T-cell (primary cell): ENCODE measurements around the gene TBC1D14. TPM values are rescaled to one million over a fixed set of nuclear protein-coding genes. Genes with fewer than 3 reads are reported as not detected.

Experiments
- ATAC-seq, 4 experiments: fragments of 200-7000 bp in 3 of 4; fragments of 150-1000 bp in 1 of 4; cut with Tn5 transposase; replicated peaks in 1 of 4; 1 replicate in 3 of 4; 2 replicates in 1 of 4; pipeline ENCODE4 v1.10.0; 2021; ENCODE audit warnings: moderate library complexity in 3 of 4, mild to moderate bottlenecking in 2 of 4, moderate number of reproducible peaks in 1 of 4
- CTCF ChIA-PET, 2 donors: fragments of 300-600 bp; sonication (Branson Sonifier 250); formaldehyde crosslinking; loops; one replicate each; lab custom pipeline; 2022; ENCODE audit warnings: antibody characterized with exemption in 2 of 2; lab: Charles Lee
- POLR2A ChIA-PET, 2 donors: fragments of 300-600 bp; sonication (Branson Sonifier 250); formaldehyde crosslinking; loops; one replicate each; lab custom pipeline; 2022; ENCODE audit warnings: antibody characterized with exemption in 2 of 2; lab: Charles Lee
- DNase-seq, 35 experiments: peaks; one replicate each; pipeline versions ENCODE4 v3.0.0 to v3.0.0-alpha.2; 2013 to 2023
- H3K27ac ChIP-seq: one replicate; pipeline ENCODE4 v1.5.1; 2013; ENCODE audit warnings: low read length
- H3K27me3 ChIP-seq, 2 experiments: replicated peaks in 1 of 2; 1 replicate in 1 of 2; 2 replicates in 1 of 2; pipeline versions ENCODE4 v1.6.1 to v1.7.0; 2013; ENCODE audit warnings: low read length in 1 of 2, mixed read lengths in 1 of 2; ENCODE audit not compliant: control insufficient read depth in 2 of 2, insufficient read depth in 2 of 2; ENCODE audit errors: extremely low read depth in 1 of 2
- H3K36me3 ChIP-seq, 2 donors: 1 replicate in 1 of 2; 2 replicates in 1 of 2; pipeline versions ENCODE4 v1.6.1 to v1.7.0; 2013; ENCODE audit warnings: low read length in 1 of 2; ENCODE audit not compliant: control insufficient read depth in 2 of 2, insufficient read depth in 1 of 2; ENCODE audit errors: extremely low read depth in 1 of 2
- H3K4me1 ChIP-seq, 2 experiments: 1 replicate in 1 of 2; 2 replicates in 1 of 2; pipeline versions ENCODE4 v1.6.1 to v1.7.0; 2013; ENCODE audit warnings: low read length in 2 of 2, mixed read lengths in 1 of 2; ENCODE audit not compliant: insufficient read depth in 2 of 2, control insufficient read depth in 1 of 2; ENCODE audit errors: extremely low read depth in 1 of 2
- H3K4me3 ChIP-seq, 2 donors: 1 replicate in 1 of 2; 2 replicates in 1 of 2; pipeline versions ENCODE4 v1.5.1 to v1.7.0; 2013; ENCODE audit warnings: mild to moderate bottlenecking in 2 of 2, low read length in 1 of 2, moderate library complexity in 1 of 2; ENCODE audit not compliant: control insufficient read depth in 1 of 2; ENCODE audit errors: extremely low read depth in 1 of 2
- H3K9me3 ChIP-seq: 2 replicates; pipeline ENCODE4 v1.7.0; 2013
- H3K27ac Mint-ChIP-seq, 2 donors: one replicate each; pipeline ENCODE4 v1.8.0; 2020 to 2021; ENCODE audit warnings: mild to moderate bottlenecking in 2 of 2, mixed read lengths in 2 of 2
- H3K27me3 Mint-ChIP-seq, 2 donors: one replicate each; pipeline ENCODE4 v1.8.0; 2021 to 2022; ENCODE audit warnings: mixed read lengths in 2 of 2
- H3K36me3 Mint-ChIP-seq: one replicate; pipeline ENCODE4 v1.8.0; 2021; ENCODE audit warnings: mixed read lengths
- H3K4me1 Mint-ChIP-seq, 3 donors: one replicate each; pipeline ENCODE4 v1.8.0; 2020 to 2022; ENCODE audit warnings: mixed read lengths in 3 of 3, mild to moderate bottlenecking in 1 of 3
- H3K4me3 Mint-ChIP-seq, 3 donors: one replicate each; pipeline ENCODE4 v1.8.0; 2020 to 2022; ENCODE audit warnings: mild to moderate bottlenecking in 3 of 3, mixed read lengths in 3 of 3, moderate library complexity in 3 of 3
- H3K9me3 Mint-ChIP-seq, 3 donors: one replicate each; pipeline ENCODE4 v1.8.0; 2020 to 2022; ENCODE audit warnings: mixed read lengths in 3 of 3
- WGBS: methylation state at CpG from one replicate; pipeline ENCODE4 v1.1.5; 2013; ENCODE audit warnings: missing lambda C conversion rate; ENCODE audit not compliant: insufficient coverage; 5-methylcytosine and 5-hydroxymethylcytosine counted together
- total RNA-seq, 35 experiments: library from RNA in 6 of 35; stranded (reverse) in 6 of 35; fragments of 120-200 nt in 1 of 35; gene quantifications; one replicate each; pipeline versions ENCODE4 v1.2.1 to v1.2.4 and lab custom pipeline; 2013 to 2026

Gene TBC1D14
- total RNA-seq, 5 donors from 2014 or later (not counting 1 experiment from before 2014, with no cell fraction given): 44.2 to 73.8 (median 62.3) TPM

GRCh38 chr4:7023486-7023885 is 113.9 kb downstream of the TBC1D14 start:
- peaks cover 38% of the 10 kb centered on the region for H3K36me3 Mint-ChIP-seq
- no peak overlapping the region for H3K4me3 Mint-ChIP-seq
- Histone ChIP-seq H3K27me3 (no peaks in the 10 kb centered on the region), H3K4me3 (no peak overlapping the region), H3K27ac (no peak overlapping the region), H3K36me3 (peaks cover 21 to 76% of the 10 kb centered on the region in 2 donors), H3K9me3 (no peaks in the 10 kb centered on the region), H3K4me1 (peaks cover 0 to 3% of the 10 kb centered on the region in 2 experiments)
- H3K4me1 Mint-ChIP-seq: no peaks in the 10 kb centered on the region
- ATAC-seq (no peak), DNase-seq (no peak)
- H3K27me3 Mint-ChIP-seq: no peaks in the 10 kb centered on the region
- H3K27ac Mint-ChIP-seq: no peak overlapping the region
- WGBS: 92% methylated on average over 16 of the region's 16 CpGs
- H3K9me3 Mint-ChIP-seq: no peaks in the 10 kb centered on the region
- ChIA-PET POLR2A (no interaction called here), CTCF (no interaction called here)

- CTCF ChIA-PET: no interaction called here
- POLR2A ChIA-PET: no interaction called here
- H3K27me3 Mint-ChIP-seq: no peaks in the 10 kb centered on the region
- H3K4me3 Mint-ChIP-seq: no peak overlapping the region
- no peaks in the 10 kb centered on the region for H3K9me3 Mint-ChIP-seq
- DNase-seq (no peak), ATAC-seq (peak in 1 of 4 experiments; percentile 19)
- H3K36me3 ChIP-seq: peaks cover 17 to 72% of the 10 kb centered on the region in 2 donors
- no peak overlapping the region for H3K4me3 ChIP-seq
- no peaks in the 10 kb centered on the region for H3K9me3 ChIP-seq
- H3K4me1 ChIP-seq: peaks cover 0 to 3% of the 10 kb centered on the region in 2 experiments
- no peak overlapping the region for H3K27ac Mint-ChIP-seq
- H3K4me1 Mint-ChIP-seq: no peaks in the 10 kb centered on the region
- no peak overlapping the region for H3K27ac ChIP-seq
- H3K27me3 ChIP-seq: no peaks in the 10 kb centered on the region
- WGBS: 96% methylated on average over 11 of the region's 12 CpGs
- H3K36me3 Mint-ChIP-seq: peaks cover 36% of the 10 kb centered on the region
Measured at GRCh38 chr4:7023901-7024300, 114.3 kb downstream of the TBC1D14 start.

- H3K36me3 Mint-ChIP-seq: peaks cover 36% of the 10 kb centered on the region
- 93% methylated on average over 19 of the region's 19 CpGs for WGBS
- no peaks in the 10 kb centered on the region for H3K4me1 Mint-ChIP-seq
- H3K27me3 Mint-ChIP-seq: no peaks in the 10 kb centered on the region
- Histone ChIP-seq H3K36me3 (peaks cover 16 to 70% of the 10 kb centered on the region in 2 donors), H3K27me3 (no peaks in the 10 kb centered on the region), H3K4me1 (peaks cover 0 to 3% of the 10 kb centered on the region in 2 experiments), H3K9me3 (no peaks in the 10 kb centered on the region), H3K27ac (no peak overlapping the region), H3K4me3 (no peak overlapping the region)
- H3K27ac Mint-ChIP-seq: no peak overlapping the region
- DNase-seq: no peak
- ChIA-PET CTCF (no interaction called here), POLR2A (no interaction called here)
- ATAC-seq: no peak
- H3K4me3 Mint-ChIP-seq: no peak overlapping the region
- no peaks in the 10 kb centered on the region for H3K9me3 Mint-ChIP-seq
Measured at GRCh38 chr4:7024336-7024890, 114.8 kb downstream of the TBC1D14 start.

DNA sequence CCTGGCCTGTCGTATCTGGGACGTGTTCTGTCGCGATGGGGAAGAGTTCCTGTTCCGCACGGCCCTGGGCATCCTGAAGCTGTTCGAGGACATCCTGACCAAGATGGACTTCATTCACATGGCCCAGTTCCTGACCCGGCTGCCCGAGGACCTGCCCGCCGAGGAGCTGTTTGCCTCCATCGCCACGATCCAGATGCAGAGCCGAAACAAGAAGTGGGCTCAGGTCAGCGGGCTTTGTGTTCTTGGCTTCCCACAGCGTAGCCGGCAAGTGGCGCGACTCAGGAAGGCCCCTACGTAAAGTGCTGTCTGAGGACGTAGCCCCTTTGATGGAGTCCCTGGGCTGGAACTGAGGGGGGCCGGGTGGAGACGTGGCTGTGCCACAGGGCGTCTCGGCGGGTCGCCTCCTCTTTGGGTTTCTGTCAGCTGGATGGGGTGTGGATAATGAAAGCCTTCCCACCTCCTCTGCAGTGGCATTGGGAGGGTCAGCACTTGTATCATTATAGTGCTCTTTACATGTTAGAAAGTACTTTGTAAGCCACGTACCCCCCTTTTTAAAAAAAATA is 115.5 kb downstream of the TBC1D14 start:
- ATAC-seq (no peak), DNase-seq (no peak)
- ChIA-PET POLR2A (no interaction called here), CTCF (no interaction called here)
- Mint-ChIP-seq H3K9me3 (no peaks in the 10 kb centered on the region), H3K27me3 (no peaks in the 10 kb centered on the region), H3K4me1 (no peaks in the 10 kb centered on the region), H3K27ac (no peak overlapping the region), H3K4me3 (no peak overlapping the region), H3K36me3 (peaks cover 36% of the 10 kb centered on the region)
- no peak overlapping the region for H3K27ac ChIP-seq
- H3K36me3 ChIP-seq: peaks cover 21 to 74% of the 10 kb centered on the region in 2 donors
- peaks cover 0 to 3% of the 10 kb centered on the region in 2 experiments for H3K4me1 ChIP-seq
- no peaks in the 10 kb centered on the region for H3K9me3 ChIP-seq
- H3K4me3 ChIP-seq: no peak overlapping the region
- 91% methylated on average over 21 of the region's 28 CpGs for WGBS
- H3K27me3 ChIP-seq: no peaks in the 10 kb centered on the region

DNA sequence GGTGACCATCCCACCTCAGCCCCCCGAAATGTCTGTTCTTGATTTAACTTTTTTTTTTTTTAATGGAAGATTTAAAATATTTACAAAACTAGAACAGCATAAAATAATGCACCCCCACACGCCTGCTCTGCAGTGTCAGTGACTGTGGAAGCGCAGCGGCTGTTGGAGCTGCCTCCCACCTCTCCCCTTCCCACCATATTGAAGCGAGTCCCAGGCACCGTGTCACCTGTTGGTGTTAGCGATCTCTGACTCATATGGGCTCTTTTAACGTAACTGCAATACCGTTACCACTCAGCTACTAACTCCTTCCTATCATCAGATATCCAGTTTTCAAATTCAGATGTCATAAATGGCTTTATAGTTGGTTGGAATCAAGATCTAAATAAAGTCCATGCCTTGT is 116.5 kb downstream of the TBC1D14 start:
- H3K4me1 Mint-ChIP-seq: no peaks in the 10 kb centered on the region
- Histone ChIP-seq H3K4me3 (no peak overlapping the region), H3K9me3 (no peaks in the 10 kb centered on the region), H3K27me3 (no peaks in the 10 kb centered on the region), H3K4me1 (peaks cover 0 to 3% of the 10 kb centered on the region in 2 experiments), H3K27ac (no peak overlapping the region), H3K36me3 (peaks cover 29 to 74% of the 10 kb centered on the region in 2 donors)
- H3K4me3 Mint-ChIP-seq: no peak overlapping the region
- no peaks in the 10 kb centered on the region for H3K27me3 Mint-ChIP-seq
- no peak for ATAC-seq
- ChIA-PET CTCF (no interaction called here), POLR2A (no interaction called here)
- H3K36me3 Mint-ChIP-seq: peaks cover 36% of the 10 kb centered on the region
- no peaks in the 10 kb centered on the region for H3K9me3 Mint-ChIP-seq
- DNase-seq: no peak
- peak overlapping the region in 1 of 2 donors; percentile 31 for H3K27ac Mint-ChIP-seq
- 97% methylated on average over 4 of the region's 9 CpGs for WGBS

DNA sequence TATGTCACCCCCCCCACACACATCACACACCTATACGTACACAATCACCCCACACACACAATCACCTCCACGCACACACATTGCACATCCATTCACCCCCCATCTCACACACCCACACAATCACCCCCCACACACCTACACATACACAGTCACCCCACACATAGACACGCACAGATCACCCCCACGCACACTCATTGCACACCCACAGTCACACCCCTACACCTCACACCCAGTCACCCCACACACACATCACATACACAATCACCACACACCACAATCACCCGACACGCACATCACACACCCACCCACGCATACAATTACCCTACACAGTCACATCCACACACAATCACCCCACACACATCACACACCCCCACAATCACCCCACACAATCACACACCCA is 117.7 kb downstream of the TBC1D14 start:
- Histone ChIP-seq H3K36me3 (peaks cover 35 to 75% of the 10 kb centered on the region in 2 donors), H3K4me3 (no peak overlapping the region), H3K27ac (no peak overlapping the region), H3K9me3 (no peaks in the 10 kb centered on the region), H3K27me3 (no peaks in the 10 kb centered on the region), H3K4me1 (peaks cover 0 to 3% of the 10 kb centered on the region in 2 experiments)
- Mint-ChIP-seq H3K4me3 (no peak overlapping the region), H3K36me3 (peaks cover 33% of the 10 kb centered on the region), H3K9me3 (no peaks in the 10 kb centered on the region), H3K4me1 (no peaks in the 10 kb centered on the region), H3K27me3 (no peaks in the 10 kb centered on the region), H3K27ac (no peak overlapping the region)
- CTCF ChIA-PET: no interaction called here
- DNase-seq: no peak
- POLR2A ChIA-PET: no interaction called here
- no peak for ATAC-seq
- WGBS: 87% methylated on average over 7 of the region's 7 CpGs
